CD4-positive, alpha-beta T cell treated with Interleukin-15 for 1 hour (primary cell): ENCODE results near the gene CSNK1G1.
"Not testable (repeated sequence)": the region's sequence is repeated elsewhere in the genome, so short reads cannot be mapped to it uniquely, and the experiment has no call there.

Experiments used
- DNase-seq: peaks from one replicate; pipeline ENCODE4 v3.0.0-alpha.2; 2020

Gene CSNK1G1

GRCh38 chr15:64236156-64236894 is 119.6 kb downstream of the CSNK1G1 start:
- no peak for DNase-seq

DNA sequence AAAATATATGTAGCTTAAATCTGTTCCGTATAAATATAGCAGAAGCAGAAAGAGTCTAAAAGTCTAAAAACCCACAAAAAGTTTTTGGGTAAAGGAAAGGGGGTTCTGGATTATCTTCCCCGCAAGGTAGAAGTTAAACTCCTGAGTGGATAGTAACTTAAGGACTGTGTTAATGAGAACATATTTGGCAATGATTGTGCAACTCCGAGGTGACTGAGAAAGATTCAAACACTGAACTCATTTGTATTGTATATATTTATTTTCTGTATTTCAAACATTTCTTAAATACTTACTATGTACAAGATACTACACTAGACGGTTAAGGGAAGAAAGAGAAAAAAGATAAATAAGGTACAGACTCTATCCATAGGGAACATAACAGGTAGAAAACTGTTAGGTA is 120.4 kb downstream of the CSNK1G1 start:
- no peak for DNase-seq

DNA sequence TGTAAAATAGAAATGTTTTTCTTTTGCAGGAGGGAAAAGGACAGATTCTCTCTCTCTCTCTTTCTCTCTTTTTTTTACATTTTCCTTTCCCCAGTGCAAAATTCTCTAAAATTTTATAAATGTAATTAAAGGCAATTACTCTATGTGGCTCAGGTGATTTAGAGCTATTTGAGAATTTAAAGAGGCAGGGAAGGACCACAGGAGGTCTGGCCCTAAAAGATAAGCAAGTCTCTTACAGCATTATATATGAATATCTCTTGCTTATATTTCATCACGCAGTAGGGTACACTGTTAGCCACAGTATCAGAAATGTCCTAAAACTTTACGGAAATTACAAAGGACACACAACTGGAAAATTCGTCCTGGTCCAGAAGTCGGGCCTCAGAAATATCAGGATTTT is 122.7 kb downstream of the CSNK1G1 start:
- no peak for DNase-seq

DNA sequence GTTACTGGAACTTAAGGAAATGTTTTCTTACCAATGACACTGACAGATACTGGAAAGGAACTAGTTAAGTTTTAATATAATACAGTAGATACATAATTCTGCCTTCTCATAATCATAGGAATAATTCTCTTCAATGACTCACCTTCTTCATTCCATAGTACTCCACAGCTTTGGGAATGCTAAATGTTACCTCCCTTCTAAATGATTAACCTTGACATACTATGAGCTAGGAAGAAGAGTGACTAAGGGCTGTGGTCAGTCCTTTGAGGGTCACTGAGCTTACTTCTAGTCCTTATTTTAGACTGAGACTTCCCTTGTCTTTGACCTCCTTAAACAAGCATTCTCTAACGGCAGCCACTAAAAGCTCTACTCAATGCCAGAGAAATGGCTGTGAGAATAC is 123.6 kb downstream of the CSNK1G1 start:
- no peak for DNase-seq

DNA sequence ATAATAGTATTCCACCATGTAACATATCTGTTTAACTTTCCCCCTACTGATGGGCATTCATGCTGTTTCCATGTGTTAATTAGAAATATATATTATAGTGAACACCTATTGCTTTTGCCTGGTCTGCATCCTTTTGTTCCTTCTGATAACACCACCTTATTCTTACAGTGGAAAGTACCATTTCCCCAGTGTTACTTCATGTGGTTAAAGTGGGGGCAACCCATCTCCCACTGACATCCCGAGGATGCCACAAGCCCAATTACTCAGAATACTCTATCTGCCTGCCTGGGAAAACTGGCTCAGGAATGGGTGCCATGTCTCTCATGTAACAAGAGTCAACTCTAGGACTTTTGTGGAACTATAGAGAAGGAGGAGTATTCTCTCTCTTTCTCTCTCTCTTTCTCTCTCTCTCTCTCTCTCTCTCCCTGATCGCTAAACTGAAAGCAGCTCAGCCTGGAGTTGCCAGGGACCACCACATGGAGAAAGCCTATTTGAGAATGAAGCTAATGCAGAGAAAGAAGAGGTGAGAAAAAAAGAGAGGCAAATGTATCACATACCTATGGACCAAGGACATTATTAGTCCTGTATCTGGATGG is 126.7 kb downstream of the CSNK1G1 start:
- DNase-seq, result no peak

DNA sequence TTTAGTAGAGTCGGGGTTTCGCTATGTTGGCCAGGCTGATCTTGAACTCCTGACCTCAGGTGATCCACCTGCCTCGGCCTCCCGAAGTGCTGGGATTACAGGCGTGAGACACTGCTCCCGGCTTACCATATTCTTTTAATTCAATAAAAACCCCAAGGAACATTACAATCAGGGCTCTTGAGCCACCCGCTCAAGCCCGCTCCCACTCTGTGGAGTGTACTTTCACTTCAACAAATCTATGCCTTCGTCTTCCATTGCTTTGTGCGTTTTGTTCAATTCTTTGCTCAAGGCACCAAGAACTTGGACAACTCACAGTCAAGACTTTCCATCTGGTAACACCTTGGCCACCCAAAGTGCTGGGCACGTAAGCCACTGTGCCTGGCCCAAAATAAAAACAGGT is 130.2 kb downstream of the CSNK1G1 start:
- no peak for DNase-seq

GRCh38 chr15:64224511-64224910 is 131.5 kb downstream of the CSNK1G1 start:
- DNase-seq, result no peak

GRCh38 chr15:64223882-64224281 is 132.1 kb downstream of the CSNK1G1 start:
- no peak for DNase-seq

GRCh38 chr15:64222573-64223366 is 133.2 kb downstream of the CSNK1G1 start:
- no peak for DNase-seq

GRCh38 chr15:64221911-64222310 is 134.1 kb downstream of the CSNK1G1 start:
- not testable (repeated sequence) for DNase-seq

DNA sequence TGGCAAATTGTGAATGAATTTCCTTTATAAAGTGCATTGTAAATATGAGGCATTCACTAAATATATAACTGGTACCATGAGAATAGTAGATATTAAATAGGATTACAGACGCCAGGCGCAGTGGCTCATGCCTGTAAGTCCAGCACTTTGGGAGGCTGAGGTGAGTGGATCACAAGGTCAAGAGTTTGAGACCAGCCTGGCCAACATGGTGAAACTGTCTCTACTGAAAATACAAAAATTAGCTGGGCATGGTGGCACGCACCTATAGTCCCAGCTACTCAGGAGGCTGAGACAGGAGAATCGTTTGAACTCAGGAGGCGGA is 138.6 kb downstream of the CSNK1G1 start:
- DNase-seq, result not testable (repeated sequence)

- no peak for DNase-seq
Observed at GRCh38 chr15:64216730-64217428, 139.1 kb downstream of the CSNK1G1 start.

DNA sequence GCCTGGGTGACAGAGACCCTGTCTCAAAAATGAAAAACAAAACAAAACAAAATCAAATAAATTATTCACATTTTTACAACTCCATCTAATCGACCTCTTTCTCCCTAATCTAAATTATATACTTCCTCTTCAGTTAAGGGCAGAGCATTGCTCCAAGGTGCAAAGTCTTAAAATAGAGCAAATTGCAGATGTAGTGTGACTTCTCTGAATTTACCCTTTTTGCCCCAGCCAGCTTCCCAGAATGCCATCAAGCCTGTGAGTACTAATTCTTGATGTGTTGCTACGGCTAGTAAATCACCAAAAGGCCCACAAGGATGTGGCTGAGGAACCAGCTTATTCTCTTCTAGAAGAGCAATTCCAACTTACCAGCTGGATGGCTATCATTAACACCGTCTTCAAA is 139.8 kb downstream of the CSNK1G1 start:
- no peak for DNase-seq

DNA sequence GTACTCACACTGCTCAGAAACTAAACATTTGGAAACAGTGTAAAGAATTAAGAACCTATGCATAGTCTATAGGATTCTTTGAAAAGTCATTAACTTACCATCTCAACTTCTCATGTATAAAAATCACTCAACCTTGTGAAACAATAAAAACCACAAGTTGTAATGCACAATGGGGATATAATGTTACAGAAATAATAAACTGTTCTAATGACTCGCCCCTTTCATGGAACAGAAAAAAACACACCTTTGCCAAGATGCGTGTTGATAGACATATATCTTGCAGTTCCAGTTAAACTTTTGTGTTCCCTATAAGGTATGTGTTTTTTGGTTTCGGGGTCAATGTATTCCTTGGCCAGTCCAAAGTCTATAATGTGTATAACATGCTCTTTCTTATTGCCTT is 142.3 kb downstream of the CSNK1G1 start:
- no peak for DNase-seq

GRCh38 chr15:64211696-64212095 is 144.3 kb downstream of the CSNK1G1 start:
- no peak for DNase-seq

- DNase-seq, result no peak
Observed at GRCh38 chr15:64210371-64210770, 145.6 kb downstream of the CSNK1G1 start.

- no peak for DNase-seq
Observed at GRCh38 chr15:64209680-64210334, 146.2 kb downstream of the CSNK1G1 start.

- no peak for DNase-seq
Observed at GRCh38 chr15:64205202-64205601, 150.8 kb downstream of the CSNK1G1 start.

- DNase-seq, result no peak
Observed at GRCh38 chr15:64197425-64197824, 158.5 kb downstream of the CSNK1G1 start.

- DNase-seq, result no peak
Observed at GRCh38 chr15:64193971-64194370, 162.0 kb downstream of the CSNK1G1 start.

GRCh38 chr15:64191971-64192830 is 163.8 kb downstream of the CSNK1G1 start:
- DNase-seq, result no peak
